Superior temporal gyrus (tissue), 1 donor: Measurements from ENCODE around the gene PDZK1.
"Not testable (repeated sequence)": the region's sequence is repeated elsewhere in the genome, so short reads cannot be mapped to it uniquely, and the experiment has no call there.

Source experiments
- DNase-seq: peaks from one replicate; pipeline ENCODE4 v3.0.0-alpha.2; 2016; ENCODE audit errors: extremely low spot score

The PDZK1 gene

GRCh38 chr1:145707183-145707867, at the start of gene PDZK1:
PDZK1 (minus strand) TSS chr1:145707368; CDS start chr1:145688021, 19,347 bp downstream.
- no peak for DNase-seq

DNA sequence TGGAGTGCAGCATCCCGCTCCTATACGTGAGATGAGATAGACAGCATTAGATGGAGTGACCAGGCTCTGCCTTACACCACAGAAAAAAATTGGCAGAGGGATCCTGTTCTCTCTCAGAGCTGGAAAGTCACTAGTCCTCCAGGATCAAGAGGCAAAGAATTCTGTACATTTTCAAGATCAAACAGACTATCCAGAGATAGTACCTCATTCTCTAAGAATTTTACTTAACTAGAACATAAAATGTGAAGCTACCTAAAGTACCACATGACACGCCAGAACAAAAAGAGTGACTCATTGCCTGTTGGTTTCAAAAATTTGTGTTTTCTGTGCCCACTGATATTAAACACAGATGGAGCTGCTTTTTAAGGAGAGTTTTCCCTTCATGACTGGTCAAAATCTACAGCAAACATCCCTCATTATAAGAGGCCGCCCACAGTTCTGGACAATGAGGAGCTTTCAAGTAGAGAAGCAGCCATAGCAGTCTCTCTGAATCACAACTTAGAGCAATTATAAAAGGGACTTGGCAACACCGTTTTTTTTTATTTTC, 44.4 kb upstream of the PDZK1 start:
- peak; percentile 68 for DNase-seq

DNA sequence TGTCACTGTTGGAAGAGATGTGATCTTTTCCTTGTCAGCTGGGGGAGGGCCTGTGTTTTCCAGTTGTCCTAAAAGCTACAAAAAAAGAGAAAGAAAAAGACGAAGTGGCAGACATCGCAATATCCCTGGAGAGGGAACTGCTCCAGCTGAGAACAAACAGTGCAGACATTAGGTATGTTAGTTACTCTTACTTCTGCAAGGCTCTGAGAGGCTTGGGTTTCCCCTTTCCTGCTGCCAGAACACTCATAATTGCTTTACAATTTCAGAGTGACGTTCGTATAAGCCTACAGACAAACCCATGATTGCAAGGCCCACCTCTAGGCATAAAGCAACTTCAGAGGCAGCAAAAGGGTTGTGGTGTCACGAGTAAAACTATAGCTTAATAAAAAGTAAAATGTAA, 43.3 kb upstream of the PDZK1 start:
- no peak for DNase-seq

GRCh38 chr1:145747398-145748247, 40.5 kb upstream of the PDZK1 start:
- DNase-seq = no peak

GRCh38 chr1:145740269-145740668, 33.1 kb upstream of the PDZK1 start:
- no peak for DNase-seq

- no peak for DNase-seq
These were observed 29.0 kb upstream of the PDZK1 start for GRCh38 chr1:145736191-145736590.

DNA sequence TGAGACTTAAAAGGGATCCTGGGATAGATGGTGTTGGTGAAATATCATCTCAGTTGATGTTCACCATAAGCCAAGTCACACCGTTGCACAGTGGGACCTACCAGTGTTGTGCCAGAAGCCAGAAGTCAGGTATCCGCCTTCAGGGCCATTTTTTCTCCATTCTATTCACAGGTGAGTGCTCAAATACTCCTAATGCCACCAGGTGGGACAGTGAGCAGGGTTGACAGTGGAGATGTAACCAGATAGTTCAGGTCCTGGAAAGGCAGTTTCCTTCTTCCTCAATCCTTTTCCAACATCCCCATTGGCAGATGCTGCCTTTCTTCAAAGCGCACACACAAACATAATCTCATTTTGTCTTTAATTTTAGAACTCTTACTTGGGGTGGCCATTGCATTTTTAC, 23.7 kb upstream of the PDZK1 start:
- DNase-seq = no peak

- DNase-seq = no peak
These were observed 23.3 kb upstream of the PDZK1 start for GRCh38 chr1:145730467-145730866.

- DNase-seq = no peak
These were observed 22.7 kb upstream of the PDZK1 start for GRCh38 chr1:145729666-145730436.

- no peak for DNase-seq
These were observed 22.0 kb upstream of the PDZK1 start for GRCh38 chr1:145729196-145729595.

DNA sequence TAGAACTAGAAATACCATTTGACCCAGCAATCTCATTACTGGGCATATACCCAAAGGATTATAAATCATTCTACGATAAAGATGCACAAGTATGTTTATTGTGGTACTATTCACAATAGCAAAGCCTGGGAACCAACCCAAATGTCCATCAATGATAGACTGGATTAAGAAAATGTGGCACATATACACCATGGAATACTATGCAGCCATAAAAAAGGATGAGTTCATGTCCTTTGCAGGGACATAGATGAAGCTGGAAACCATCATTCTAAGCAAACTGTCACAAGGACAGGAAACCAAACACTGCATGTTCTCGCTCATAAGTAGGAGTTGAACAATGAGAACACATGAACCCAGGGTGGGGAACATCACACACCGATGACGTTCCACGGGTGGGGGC, 19.0 kb upstream of the PDZK1 start:
- DNase-seq = not testable (repeated sequence)

GRCh38 chr1:145720878-145721671, 13.9 kb upstream of the PDZK1 start:
- DNase-seq = peak; percentile 71

DNA sequence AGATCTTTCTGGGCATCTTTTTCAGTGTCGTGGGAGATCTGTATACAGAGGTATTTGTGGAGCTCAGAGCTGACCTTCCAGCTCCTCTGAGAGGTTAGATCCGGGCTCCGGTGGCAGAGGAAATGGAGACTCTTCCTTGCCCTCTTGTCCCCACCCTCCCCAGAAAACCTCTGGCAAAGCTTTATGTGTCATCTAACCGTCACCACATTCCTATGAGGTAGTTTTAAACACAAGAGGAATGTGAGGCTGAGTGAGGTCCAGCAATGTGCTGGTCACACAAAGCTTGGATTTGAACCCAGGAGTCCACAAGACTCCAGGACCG, 13.3 kb upstream of the PDZK1 start:
- no peak for DNase-seq

GRCh38 chr1:145719230-145720079, 12.3 kb upstream of the PDZK1 start, which contains the start of gene CD160:
CD160 (plus strand) TSS chr1:145719499; CDS start chr1:145728328, 8,829 bp downstream.
- no peak for DNase-seq

GRCh38 chr1:145718465-145718864, 11.3 kb upstream of the PDZK1 start:
- not testable (repeated sequence) for DNase-seq

- no peak for DNase-seq
These were observed 10.7 kb upstream of the PDZK1 start for GRCh38 chr1:145717833-145718232.

DNA sequence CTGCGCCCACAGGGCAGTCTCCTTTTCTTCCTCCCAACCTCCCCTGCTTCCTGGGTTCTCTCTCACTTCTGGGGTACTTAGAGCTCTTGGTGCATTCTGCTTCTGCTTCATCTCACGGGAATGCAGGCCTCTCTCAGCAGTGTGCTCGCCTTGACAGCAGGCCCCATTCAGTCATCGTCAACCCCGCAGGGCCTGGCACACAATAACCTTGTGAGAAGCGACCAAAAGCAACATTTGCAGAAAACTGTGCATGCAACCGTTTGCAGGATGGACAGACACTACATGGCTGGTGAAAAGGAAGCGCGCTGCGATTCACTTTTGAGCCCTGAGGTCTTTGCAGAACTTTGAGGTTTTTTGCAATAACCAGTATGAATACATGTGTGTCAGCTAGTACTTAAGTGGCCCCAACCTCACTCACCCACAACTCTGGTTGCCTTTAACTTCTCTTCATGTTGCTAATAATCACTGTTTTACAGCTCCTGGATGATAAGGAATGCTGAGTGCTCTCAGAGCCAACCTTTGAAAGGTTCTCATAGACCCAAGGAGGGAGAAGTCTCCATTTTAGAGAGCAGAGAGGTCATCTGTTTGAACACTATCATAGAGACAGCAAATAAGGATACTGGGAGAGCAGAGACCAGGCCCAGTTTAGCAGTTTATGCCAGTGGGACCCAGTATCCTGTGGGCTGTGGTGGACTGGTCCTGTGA, 9.6 kb upstream of the PDZK1 start:
- no peak for DNase-seq

- no peak for DNase-seq
These were observed 7.5 kb upstream of the PDZK1 start for GRCh38 chr1:145714524-145715111.

DNA sequence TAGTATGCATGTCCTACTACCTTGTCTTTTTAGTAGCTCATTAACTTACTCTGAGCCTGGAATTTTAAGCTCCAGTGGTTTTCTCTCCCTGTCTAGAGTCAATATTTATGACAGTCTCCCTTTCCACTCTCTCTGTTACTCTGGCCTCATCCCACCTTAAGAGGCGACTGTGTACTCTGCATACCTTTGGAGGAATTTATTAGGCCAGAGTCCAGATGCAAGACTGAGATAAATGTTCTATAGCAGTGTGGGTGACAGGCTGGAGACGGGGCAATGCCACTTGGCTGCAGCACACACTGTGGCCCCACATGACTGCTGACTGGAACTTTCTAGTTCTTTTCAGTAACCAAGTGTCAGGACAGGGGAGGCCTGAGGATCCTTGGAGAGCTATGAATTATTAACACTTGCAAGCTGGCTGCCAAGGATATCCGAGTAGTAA, 4.1 kb upstream of the PDZK1 start:
- DNase-seq = no peak
